ENCODE results near the gene EIF4A3.
"Not testable (repeated sequence)": the region's sequence is repeated elsewhere in the genome, so short reads cannot be mapped to it uniquely, and the experiment has no call there.

EIF4A3 gene

GRCh38 chr17:80099291-80100034, 47.5 kb downstream of the EIF4A3 start:
- no peak for DNase-seq

GRCh38 chr17:80097844-80098691, 48.9 kb downstream of the EIF4A3 start:
- no peak for DNase-seq

- DNase-seq, result no peak
Observed at GRCh38 chr17:80097127-80097621, 49.8 kb downstream of the EIF4A3 start.

GRCh38 chr17:80096561-80097021, 50.3 kb downstream of the EIF4A3 start:
- DNase-seq, result no peak

- no peak for DNase-seq
Observed at GRCh38 chr17:80095844-80096475, 51.0 kb downstream of the EIF4A3 start.

GRCh38 chr17:80095038-80095843, 51.7 kb downstream of the EIF4A3 start:
- no peak for DNase-seq

GRCh38 chr17:80092959-80093358, 54.0 kb downstream of the EIF4A3 start:
- DNase-seq, result no peak

GRCh38 chr17:80091376-80091775, 55.6 kb downstream of the EIF4A3 start:
- no peak for DNase-seq

GRCh38 chr17:80090164-80090563, 56.8 kb downstream of the EIF4A3 start:
- not testable (repeated sequence) for DNase-seq

- DNase-seq, result no peak
Observed at GRCh38 chr17:80089762-80090161, 57.2 kb downstream of the EIF4A3 start.

GRCh38 chr17:80087346-80088265, 59.3 kb downstream of the EIF4A3 start:
- DNase-seq, result no peak

GRCh38 chr17:80086616-80087015, 60.3 kb downstream of the EIF4A3 start:
- DNase-seq, result no peak

GRCh38 chr17:80086081-80086480, 60.8 kb downstream of the EIF4A3 start:
- no peak for DNase-seq

GRCh38 chr17:80084773-80085172, 62.2 kb downstream of the EIF4A3 start:
- DNase-seq, result no peak
